22Rv1 (cell line): ENCODE results near the gene ME3.

ENCODE experiments used
- H3K27ac ChIP-seq: fragments of 450-650 bp; 2 replicates; pipeline ENCODE4 v1.5.1; 2017
- CTCF ChIP-seq: fragments of 450-650 bp; IDR thresholded peaks from 2 replicates; pipeline ENCODE4 v1.5.1; 2017; ENCODE audit warnings: mild to moderate bottlenecking
- ZFX ChIP-seq: fragments of 450-650 bp; IDR thresholded peaks from 2 replicates; pipeline ENCODE4 v1.6.1; 2017; ENCODE audit warnings: antibody characterized with exemption, borderline replicate concordance

Gene ME3

GRCh38 chr11:86464509-86465221, 207.8 kb downstream of the ME3 start:
- no peak for TF ChIP-seq ZFX
- no peak for TF ChIP-seq CTCF
- no peak overlapping the region for H3K27ac ChIP-seq

GRCh38 chr11:86463955-86464354, 208.5 kb downstream of the ME3 start:
- TF ChIP-seq ZFX = no peak
- no peak for TF ChIP-seq CTCF
- H3K27ac ChIP-seq = no peak overlapping the region

GRCh38 chr11:86463120-86463519, 209.3 kb downstream of the ME3 start:
- TF ChIP-seq CTCF = no peak
- TF ChIP-seq ZFX = no peak
- no peak overlapping the region for H3K27ac ChIP-seq

- TF ChIP-seq ZFX (no peak), CTCF (no peak)
- H3K27ac ChIP-seq = no peak overlapping the region
Observed at GRCh38 chr11:86461892-86462291, 210.5 kb downstream of the ME3 start.

- TF ChIP-seq ZFX (no peak), CTCF (no peak)
- no peak overlapping the region for H3K27ac ChIP-seq
Observed at GRCh38 chr11:86460461-86461385, 211.7 kb downstream of the ME3 start.

- TF ChIP-seq CTCF (no peak), ZFX (no peak)
Observed at GRCh38 chr11:86459682-86460460, 212.5 kb downstream of the ME3 start.

More at GRCh38 chr11:86459682-86460460, 212.5 kb downstream of the ME3 start:
- no peak overlapping the region for H3K27ac ChIP-seq
